Measurements from ENCODE around the gene GSX1.

Gene GSX1

GRCh38 chr13:27791146-27791900, 960 bp upstream of the GSX1 start:
- Histone ChIP-seq H3K27ac (no peak overlapping the region), H3K27me3 (replicated peaks) (peaks cover 81% of the 10 kb centered on the region), H3K36me3 (replicated peaks) (no peaks in the 10 kb centered on the region), H3K4me3 (ENCODE audit: low read depth, low read length) (peak overlapping the region; percentile 5)
- DNase-seq: no peak
- TF ChIP-seq, protein P1, sequence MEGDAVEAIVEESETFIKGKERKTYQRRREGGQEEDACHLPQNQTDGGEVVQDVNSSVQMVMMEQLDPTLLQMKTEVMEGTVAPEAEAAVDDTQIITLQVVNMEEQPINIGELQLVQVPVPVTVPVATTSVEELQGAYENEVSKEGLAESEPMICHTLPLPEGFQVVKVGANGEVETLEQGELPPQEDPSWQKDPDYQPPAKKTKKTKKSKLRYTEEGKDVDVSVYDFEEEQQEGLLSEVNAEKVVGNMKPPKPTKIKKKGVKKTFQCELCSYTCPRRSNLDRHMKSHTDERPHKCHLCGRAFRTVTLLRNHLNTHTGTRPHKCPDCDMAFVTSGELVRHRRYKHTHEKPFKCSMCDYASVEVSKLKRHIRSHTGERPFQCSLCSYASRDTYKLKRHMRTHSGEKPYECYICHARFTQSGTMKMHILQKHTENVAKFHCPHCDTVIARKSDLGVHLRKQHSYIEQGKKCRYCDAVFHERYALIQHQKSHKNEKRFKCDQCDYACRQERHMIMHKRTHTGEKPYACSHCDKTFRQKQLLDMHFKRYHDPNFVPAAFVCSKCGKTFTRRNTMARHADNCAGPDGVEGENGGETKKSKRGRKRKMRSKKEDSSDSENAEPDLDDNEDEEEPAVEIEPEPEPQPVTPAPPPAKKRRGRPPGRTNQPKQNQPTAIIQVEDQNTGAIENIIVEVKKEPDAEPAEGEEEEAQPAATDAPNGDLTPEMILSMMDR (IDR thresholded peaks at IDR 0.05; ENCODE audit: low read depth, low read length, missing control alignments): no peak
- in situ Hi-C loops (cut with HindIII; ENCODE audit: low pct_ligation_motif_present, low sequenced_read_pairs): no loop called here

GRCh38 chr13:27791901-27792392, 336 bp upstream of the GSX1 start:
- TF ChIP-seq, protein P1 (IDR thresholded peaks at IDR 0.05; ENCODE audit: low read depth, low read length, missing control alignments): no peak
- H3K4me3 ChIP-seq (ENCODE audit: low read depth, low read length): no peak overlapping the region

GRCh38 chr13:27793507-27794367, 1.5 kb downstream of the GSX1 start:
- Histone ChIP-seq H3K36me3 (replicated peaks) (no peaks in the 10 kb centered on the region), H3K27ac (no peak overlapping the region), H3K4me3 (ENCODE audit: low read depth, low read length) (no peak overlapping the region), H3K27me3 (replicated peaks) (peaks cover 95% of the 10 kb centered on the region)
- no peak for DNase-seq
- TF ChIP-seq, protein P1 (IDR thresholded peaks at IDR 0.05; ENCODE audit: low read depth, low read length, missing control alignments): no peak
- in situ Hi-C loops (cut with HindIII; ENCODE audit: low pct_ligation_motif_present, low sequenced_read_pairs): no loop called here

More at GRCh38 chr13:27791901-27792392, 336 bp upstream of the GSX1 start:
- Histone ChIP-seq H3K36me3 (replicated peaks) (no peaks in the 10 kb centered on the region), H3K27ac (no peak overlapping the region), H3K27me3 (replicated peaks) (peaks cover 87% of the 10 kb centered on the region)
- in situ Hi-C loops (cut with HindIII; ENCODE audit: low pct_ligation_motif_present, low sequenced_read_pairs): no loop called here
- DNase-seq: no peak

DNA sequence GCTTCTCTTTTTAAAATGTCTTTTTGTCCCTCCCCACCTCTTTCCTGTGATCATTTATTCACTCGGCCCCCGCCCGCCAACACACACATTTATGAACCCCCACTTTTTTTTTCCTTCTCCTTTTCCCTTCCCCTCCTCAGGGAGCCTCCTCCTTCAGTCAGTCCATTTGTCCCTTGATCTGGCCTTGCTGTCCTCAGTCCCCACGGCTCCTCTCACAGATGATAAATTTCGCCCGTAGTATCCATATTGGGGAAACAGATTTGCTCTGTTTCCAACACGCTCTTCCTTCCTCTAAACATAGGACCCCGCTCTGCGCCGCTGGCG, 2.0 kb downstream of the GSX1 start:
- peaks cover 93% of the 10 kb centered on the region for H3K27me3 ChIP-seq (replicated peaks)
- H3K27ac ChIP-seq: no peak overlapping the region
- no peak overlapping the region for H3K4me3 ChIP-seq (ENCODE audit: low read depth, low read length)
- DNase-seq: no peak
- H3K36me3 ChIP-seq (replicated peaks): no peaks in the 10 kb centered on the region
- TF ChIP-seq, protein P1 (IDR thresholded peaks at IDR 0.05; ENCODE audit: low read depth, low read length, missing control alignments): no peak
- in situ Hi-C loops (cut with HindIII; ENCODE audit: low pct_ligation_motif_present, low sequenced_read_pairs): no loop called here

DNA sequence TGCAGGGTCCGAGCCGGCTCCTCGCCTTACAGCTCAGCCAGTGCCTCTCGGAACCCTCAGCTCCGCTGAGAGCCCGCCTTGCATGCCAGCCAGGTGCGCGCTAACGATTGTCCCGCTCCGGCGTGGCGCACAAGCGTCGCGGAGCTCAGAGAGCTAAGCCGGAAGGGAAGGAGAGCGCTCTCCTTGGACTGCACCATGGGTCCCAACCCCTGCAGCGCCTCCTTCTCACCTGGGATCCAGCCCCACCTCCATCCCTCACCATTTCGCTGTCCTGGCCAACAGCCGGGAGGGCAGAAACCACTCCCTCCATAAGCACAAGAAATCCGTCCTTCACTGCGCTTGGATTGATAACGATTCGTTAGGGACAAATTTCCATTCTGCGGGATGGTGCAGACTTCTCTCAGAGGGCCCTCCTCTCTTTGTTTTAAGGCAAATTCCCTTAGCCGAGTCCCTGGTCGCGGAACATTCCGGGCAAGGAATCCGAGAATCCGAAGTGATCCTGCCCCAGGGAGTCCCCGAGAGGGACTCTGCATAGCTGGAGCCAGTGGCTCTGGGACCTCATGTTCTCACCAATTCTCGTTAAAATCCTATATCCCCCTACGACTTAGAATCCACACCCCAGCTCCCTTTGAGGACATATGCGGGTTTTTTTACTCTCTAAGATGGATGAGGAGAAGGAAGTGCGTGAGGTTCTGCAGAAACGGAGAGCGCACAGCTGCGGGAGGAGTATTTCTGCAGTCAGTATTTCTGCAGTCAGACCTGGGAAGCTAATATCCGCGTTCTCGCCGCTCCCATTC, 2.8 kb downstream of the GSX1 start:
- Histone ChIP-seq H3K4me3 (ENCODE audit: low read depth, low read length) (no peak overlapping the region), H3K27ac (no peak overlapping the region), H3K27me3 (replicated peaks) (peaks cover 85% of the 10 kb centered on the region), H3K36me3 (replicated peaks) (no peaks in the 10 kb centered on the region)
- TF ChIP-seq, protein P1 (IDR thresholded peaks at IDR 0.05; ENCODE audit: low read depth, low read length, missing control alignments): no peak
- DNase-seq: no peak
- in situ Hi-C loops (cut with HindIII; ENCODE audit: low pct_ligation_motif_present, low sequenced_read_pairs): no loop called here

Data from brain microvascular endothelial cell (primary cell).